Kidney (tissue), 14 donors: ENCODE results near the gene HOXA9. TPM values are rescaled to one million over a fixed set of nuclear protein-coding genes. Genes with fewer than 3 reads are reported as not detected.

Experiments used
- DNase-seq, 5 donors: peaks; one replicate each; pipeline ENCODE4 v3.0.0-alpha.2; 2013 to 2020
- FAIRE-seq: peaks from 2 replicates; lab custom pipeline; 2012; peaks lifted over from hg19 to GRCh38; lab: Jason Lieb, UNC
- H3K27ac ChIP-seq, 2 donors: one replicate each; pipeline ENCODE4 v1.7.0; 2013; ENCODE audit warnings: low read depth in 2 of 2, low read length in 2 of 2, inconsistent platforms in 1 of 2
- H3K27me3 ChIP-seq: one replicate; pipeline ENCODE4 v1.7.1; 2013; ENCODE audit warnings: low read length, inconsistent platforms; ENCODE audit not compliant: control insufficient read depth, insufficient read depth
- H3K36me3 ChIP-seq, 3 donors: one replicate each; pipeline versions ENCODE4 v1.7.0 to v1.7.1; 2013; ENCODE audit warnings: low read length in 3 of 3, control low read depth in 1 of 3, inconsistent platforms in 1 of 3; ENCODE audit not compliant: insufficient read depth in 3 of 3, control insufficient read depth in 2 of 3
- H3K4me1 ChIP-seq, 3 donors: one replicate each; pipeline versions ENCODE4 v1.7.0 to v1.7.1; 2013; ENCODE audit warnings: low read length in 3 of 3, inconsistent platforms in 1 of 3, low read depth in 1 of 3; ENCODE audit not compliant: control insufficient read depth in 2 of 3, insufficient read depth in 2 of 3
- H3K4me3 ChIP-seq, 3 donors: one replicate each; pipeline versions ENCODE4 v1.7.0 to v1.8.1; 2013; ENCODE audit warnings: low read length in 3 of 3, control low read depth in 1 of 3, inconsistent platforms in 1 of 3
- H3K9ac ChIP-seq, 3 donors: one replicate each; pipeline versions ENCODE4 v1.7.0 to v1.7.1; 2013; ENCODE audit warnings: low read length in 3 of 3, control low read depth in 1 of 3, inconsistent platforms in 1 of 3
- H3K9me3 ChIP-seq, 3 donors: one replicate each; pipeline versions ENCODE4 v1.7.0 to v1.7.1; 2013; ENCODE audit warnings: low read length in 3 of 3, control low read depth in 1 of 3, inconsistent platforms in 1 of 3; ENCODE audit not compliant: control insufficient read depth in 2 of 3, insufficient read depth in 1 of 3
- intact Hi-C: fragments of 100-400 bp; cut with DNase I; formaldehyde crosslinking; loops from one replicate; pipeline ENCODE4 v1.11.1; 2022
- polyA plus RNA-seq: library from polyadenylated mRNA; stranded (reverse); fragments of 350-450 nt; fragmentation: Illumina TruSeq; extraction: RNeasy Lipid Tissue Mini Kit (QIAGEN cat#74804); gene quantifications from one replicate; pipeline ENCODE4 v1.2.3, GENCODE V29; 2014; ENCODE audit warnings: low read depth, low replicate concordance; ENCODE audit not compliant: insufficient read depth
- total RNA-seq: library from RNA; stranded (reverse); fragmentation: NEBNext Ultra II Directional; extraction: Animal tissue kit (Norgen Biotek cat#: 25700); gene quantifications from one replicate; pipeline ENCODE4 v1.2.1, GENCODE V29; 2021
- TF ChIP-seq, protein P1 (sequence below): IDR thresholded peaks from 3 replicates; pipeline ENCODE4 v1.5.1; 2012; ENCODE audit warnings: mild to moderate bottlenecking, moderate library complexity, borderline replicate concordance; ENCODE audit not compliant: insufficient read depth; ENCODE audit errors: extremely low read depth
- donor health status: control.
- donor health status: control.
- donor health status: control.
- donor health status: control.
- donor health status: control.
- donor health status: DM: yes; HTN: yes; CAD: no.
- donor health status: Normal renal cell carcinoma (clear cell type).

Gene HOXA9
- total and polyA plus RNA-seq, 2 donors from 2014 or later, result 36.7 to 36.8 TPM

DNA sequence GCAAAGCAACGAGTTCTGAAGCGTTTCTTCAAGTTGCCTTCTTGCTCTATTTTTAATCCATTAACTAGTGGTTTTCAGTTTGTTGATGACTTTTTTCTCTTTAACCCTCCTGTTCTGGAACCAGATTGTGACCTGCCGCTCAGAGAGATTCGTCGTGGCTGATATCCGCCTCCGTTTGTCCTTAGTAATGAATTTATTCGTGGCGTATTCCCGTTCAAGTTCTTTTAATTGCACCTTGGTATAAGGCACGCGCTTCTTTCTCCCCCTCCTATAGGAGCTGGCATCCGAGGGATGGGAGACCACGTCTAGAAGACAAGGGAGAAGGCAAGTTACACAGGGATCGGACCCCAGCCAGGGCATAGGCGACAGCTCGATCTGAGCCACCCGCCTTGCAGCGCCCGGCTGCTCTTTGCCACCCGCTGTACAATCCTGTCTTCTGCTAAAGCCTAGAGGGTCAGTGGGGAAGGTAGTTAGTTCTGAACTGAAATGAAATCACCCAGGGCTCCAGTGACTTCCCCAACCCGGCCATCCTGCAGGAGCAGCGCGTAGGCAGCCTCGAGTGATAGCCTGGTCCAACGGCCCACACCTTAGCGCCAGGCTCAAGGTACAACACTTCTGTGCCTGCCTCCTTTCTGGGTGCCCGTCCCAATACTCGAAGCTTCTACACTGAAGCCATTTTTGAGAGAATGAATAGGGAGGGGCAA is 33.0 kb upstream of the HOXA9 start:
- Histone ChIP-seq H3K27ac (no peak overlapping the region), H3K36me3 (no peaks in the 10 kb centered on the region), H3K4me1 (peaks cover 0 to 5% (median 5%) of the 10 kb centered on the region in 3 donors), H3K27me3 (peaks cover 88% of the 10 kb centered on the region), H3K9me3 (no peaks in the 10 kb centered on the region), H3K9ac (no peak overlapping the region), H3K4me3 (no peak overlapping the region)
- intact Hi-C loops, result no loop called here
- TF ChIP-seq, protein P1, sequence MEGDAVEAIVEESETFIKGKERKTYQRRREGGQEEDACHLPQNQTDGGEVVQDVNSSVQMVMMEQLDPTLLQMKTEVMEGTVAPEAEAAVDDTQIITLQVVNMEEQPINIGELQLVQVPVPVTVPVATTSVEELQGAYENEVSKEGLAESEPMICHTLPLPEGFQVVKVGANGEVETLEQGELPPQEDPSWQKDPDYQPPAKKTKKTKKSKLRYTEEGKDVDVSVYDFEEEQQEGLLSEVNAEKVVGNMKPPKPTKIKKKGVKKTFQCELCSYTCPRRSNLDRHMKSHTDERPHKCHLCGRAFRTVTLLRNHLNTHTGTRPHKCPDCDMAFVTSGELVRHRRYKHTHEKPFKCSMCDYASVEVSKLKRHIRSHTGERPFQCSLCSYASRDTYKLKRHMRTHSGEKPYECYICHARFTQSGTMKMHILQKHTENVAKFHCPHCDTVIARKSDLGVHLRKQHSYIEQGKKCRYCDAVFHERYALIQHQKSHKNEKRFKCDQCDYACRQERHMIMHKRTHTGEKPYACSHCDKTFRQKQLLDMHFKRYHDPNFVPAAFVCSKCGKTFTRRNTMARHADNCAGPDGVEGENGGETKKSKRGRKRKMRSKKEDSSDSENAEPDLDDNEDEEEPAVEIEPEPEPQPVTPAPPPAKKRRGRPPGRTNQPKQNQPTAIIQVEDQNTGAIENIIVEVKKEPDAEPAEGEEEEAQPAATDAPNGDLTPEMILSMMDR, result no peak
- DNase-seq (peak; percentile 21 to 50 (median 44)), FAIRE-seq (no peak)

DNA sequence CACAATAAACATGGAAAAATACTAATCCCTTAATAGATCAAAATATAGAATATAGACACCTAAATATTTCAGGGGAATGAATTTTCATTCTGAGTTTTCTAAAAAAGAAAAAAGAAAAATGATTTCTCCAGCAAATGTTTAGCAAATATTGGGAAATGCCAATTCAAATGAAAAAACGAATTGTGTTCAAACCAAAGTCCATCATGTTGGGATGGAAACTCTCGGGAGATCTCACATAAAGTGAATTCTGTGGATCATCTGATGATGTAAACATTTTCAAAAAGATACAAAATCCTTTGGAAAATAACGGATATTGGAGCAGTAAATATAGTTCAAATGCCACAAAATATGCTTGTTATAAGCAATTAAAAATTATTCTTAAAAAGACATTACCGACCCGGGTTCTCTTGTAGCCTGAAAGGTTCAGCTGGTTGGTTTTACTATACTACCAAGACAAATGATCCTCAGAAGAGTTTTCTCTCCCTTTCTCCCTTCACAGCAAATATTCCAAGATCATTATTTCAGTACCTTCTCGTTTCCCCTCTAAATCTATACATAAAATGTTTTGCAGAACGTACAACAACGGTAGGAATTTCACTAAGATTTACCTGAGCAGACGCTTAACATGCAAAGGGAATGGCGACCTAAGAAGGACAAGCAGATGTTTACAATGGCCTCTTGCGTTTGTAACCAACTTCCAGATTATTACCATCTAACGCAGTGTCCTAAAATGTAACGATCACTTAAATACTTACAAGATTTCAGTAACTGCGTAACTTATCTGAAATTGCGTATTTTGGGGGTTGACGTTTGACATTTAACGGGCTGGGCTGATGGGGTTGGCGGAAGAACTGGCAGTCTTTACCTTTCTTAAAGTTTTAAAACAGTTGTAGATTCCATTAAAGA is 32.1 kb upstream of the HOXA9 start:
- Histone ChIP-seq H3K27ac (no peak overlapping the region), H3K27me3 (peaks cover 80% of the 10 kb centered on the region), H3K9ac (no peak overlapping the region), H3K36me3 (no peaks in the 10 kb centered on the region), H3K4me3 (no peak overlapping the region), H3K9me3 (no peaks in the 10 kb centered on the region), H3K4me1 (peaks cover 0 to 5% (median 5%) of the 10 kb centered on the region in 3 donors)
- intact Hi-C loops, result no loop called here
- FAIRE-seq (no peak), DNase-seq (peak in 3 of 5 donors; percentile 20 to 64 (median 33))
- TF ChIP-seq, protein P1, result no peak

DNA sequence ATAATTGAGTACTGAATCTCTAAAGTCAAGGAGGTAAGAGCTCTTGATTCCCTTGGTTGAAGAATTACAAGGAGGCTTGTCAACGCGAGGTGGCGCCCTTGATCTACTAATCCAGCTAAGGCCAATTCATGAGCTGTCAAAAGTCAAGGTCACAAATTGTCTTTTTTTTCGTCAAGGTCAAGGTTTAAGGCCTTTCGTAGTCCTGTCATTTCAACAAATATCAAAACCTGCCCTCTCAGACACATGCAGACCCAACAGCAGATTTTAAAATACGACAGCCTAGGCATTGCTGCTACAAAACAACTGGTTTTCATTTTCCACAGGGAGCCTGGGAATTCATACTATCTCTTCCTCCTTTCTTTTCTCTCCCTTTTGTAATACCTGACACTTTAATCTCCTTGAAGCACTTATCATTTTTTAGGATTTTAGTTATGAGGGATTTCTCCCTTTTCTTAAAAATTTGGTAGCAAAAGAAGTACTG is 31.0 kb upstream of the HOXA9 start:
- H3K4me3 ChIP-seq, result no peak overlapping the region
- no peak overlapping the region for H3K9ac ChIP-seq
- FAIRE-seq (no peak), DNase-seq (peak; percentile 83 to 92 (median 89))
- H3K9me3 ChIP-seq, result no peaks in the 10 kb centered on the region
- no peaks in the 10 kb centered on the region for H3K36me3 ChIP-seq
- H3K27ac ChIP-seq, result no peak overlapping the region
- H3K27me3 ChIP-seq, result peaks cover 78% of the 10 kb centered on the region
- peaks cover 0 to 5% (median 2%) of the 10 kb centered on the region in 3 donors for H3K4me1 ChIP-seq
- intact Hi-C loops, result no loop called here
- TF ChIP-seq, protein P1, result peak; percentile 82
